WTC11 (cell line): Measurements from ENCODE around the gene MRPL40. TPM values are rescaled to one million over a fixed set of nuclear protein-coding genes. Genes with fewer than 3 reads are reported as not detected.

Source experiments
- ATAC-seq: fragments of 200-7000 bp; cut with Tn5 transposase; 2 replicates; pipeline ENCODE4 v1.10.0; 2021; ENCODE audit warnings: mild to moderate bottlenecking, moderate library complexity
- CTCF ChIA-PET: fragments of 300-600 bp; sonication (Branson Sonifier 250); formaldehyde crosslinking; loops from one replicate; lab custom pipeline; 2021; ENCODE audit warnings: antibody characterized with exemption; lab: Charles Lee
- POLR2A ChIA-PET: fragments of 350-600 bp; sonication (Branson Sonifier 250); formaldehyde crosslinking; loops from one replicate; lab custom pipeline; 2021; ENCODE audit warnings: antibody characterized with exemption; lab: Charles Lee
- DNase-seq: peaks from one replicate; pipeline ENCODE4 v3.0.0; 2021; ENCODE audit warnings: low spot score
- H3K27ac Mint-ChIP-seq: 2 replicates; pipeline ENCODE4 v1.8.0; 2021; ENCODE audit warnings: mixed read lengths
- H3K27me3 Mint-ChIP-seq: 2 replicates; pipeline ENCODE4 v1.8.0; 2021; ENCODE audit warnings: low read depth, mild to moderate bottlenecking, moderate library complexity, mixed read lengths
- H3K36me3 Mint-ChIP-seq: 2 replicates; pipeline ENCODE4 v1.8.0; 2021; ENCODE audit warnings: mixed read lengths
- H3K4me1 Mint-ChIP-seq: 2 replicates; pipeline ENCODE4 v1.8.0; 2022; ENCODE audit warnings: mixed read lengths
- H3K4me3 Mint-ChIP-seq: 2 replicates; pipeline ENCODE4 v1.8.0; 2021; ENCODE audit warnings: mild to moderate bottlenecking, moderate library complexity, mixed read lengths
- H3K9me3 Mint-ChIP-seq: 2 replicates; pipeline ENCODE4 v1.8.0; 2021; ENCODE audit warnings: mixed read lengths
- ATF1 ChIP-seq: sonication (generic); formaldehyde crosslinking; IDR thresholded peaks from 2 replicates; pipeline ENCODE4 v1.8.1; 2023; ENCODE audit warnings: mild to moderate bottlenecking, moderate library complexity, missing genetic modification reagents
- ETV6 ChIP-seq: sonication (generic); formaldehyde crosslinking; IDR thresholded peaks from 2 replicates; pipeline ENCODE4 v1.8.1; 2022; ENCODE audit warnings: mild to moderate bottlenecking, missing genetic modification reagents
- IRF2 ChIP-seq: sonication (generic); formaldehyde crosslinking; IDR thresholded peaks from 2 replicates; pipeline ENCODE4 v1.8.0; 2022; ENCODE audit warnings: low read depth, missing genetic modification reagents, borderline replicate concordance
- MXD4 ChIP-seq: fragments of 250-450 bp; sonication (Bioruptor Pico); IDR thresholded peaks from 2 replicates; pipeline ENCODE4 v1.8.0; 2021; ENCODE audit warnings: mild to moderate bottlenecking, moderate library complexity, borderline replicate concordance
- NFE2L1 ChIP-seq: sonication (generic); formaldehyde crosslinking; IDR thresholded peaks from 2 replicates; pipeline ENCODE4 v1.8.1; 2023; ENCODE audit warnings: missing genetic modification reagents
- NR2C2 ChIP-seq: sonication (generic); formaldehyde crosslinking; IDR thresholded peaks from 2 replicates; pipeline ENCODE4 v1.8.0; 2022; ENCODE audit warnings: mild to moderate bottlenecking, missing genetic modification reagents
- ZNF121 ChIP-seq: sonication (generic); formaldehyde crosslinking; IDR thresholded peaks from 2 replicates; pipeline ENCODE4 v1.8.0; 2023; ENCODE audit warnings: missing genetic modification reagents
- ZNF138 ChIP-seq: sonication (generic); formaldehyde crosslinking; conservative IDR thresholded peaks from 2 replicates; pipeline ENCODE4 v1.8.1; 2022; ENCODE audit warnings: mild to moderate bottlenecking, moderate library complexity, missing genetic modification reagents
- ZNF416 ChIP-seq: fragments of 250-450 bp; sonication (Bioruptor Pico); IDR thresholded peaks from 2 replicates; pipeline ENCODE4 v1.9.0; 2021; ENCODE audit warnings: mild to moderate bottlenecking, inconsistent platforms
- ZNF671 ChIP-seq: fragments of 250-450 bp; sonication (Bioruptor Pico); IDR thresholded peaks from 2 replicates; pipeline ENCODE4 v1.8.0; 2021; ENCODE audit warnings: mild to moderate bottlenecking
- total RNA-seq: library from RNA; stranded (reverse); gene quantifications from 3 replicates; pipeline ENCODE4 v1.2.3, GENCODE V29; 2021
- TF ChIP-seq, protein P1 (sequence below): sonication (generic); formaldehyde crosslinking; IDR thresholded peaks from 2 replicates; pipeline ENCODE4 v1.8.1; 2022; ENCODE audit warnings: missing genetic modification reagents, borderline replicate concordance
- TF ChIP-seq, protein P2 (sequence below): sonication (generic); formaldehyde crosslinking; IDR thresholded peaks from 2 replicates; pipeline ENCODE4 v1.8.0; 2022; ENCODE audit warnings: mild to moderate bottlenecking, missing genetic modification reagents
- TF ChIP-seq, protein P3 (sequence below): sonication (generic); formaldehyde crosslinking; conservative IDR thresholded peaks from 2 replicates; pipeline ENCODE4 v1.8.1; 2023; ENCODE audit warnings: mild to moderate bottlenecking, low read depth, missing genetic modification reagents, moderate library complexity
- TF ChIP-seq, protein P4 (sequence below): sonication (generic); formaldehyde crosslinking; conservative IDR thresholded peaks from 2 replicates; pipeline ENCODE4 v1.8.1; 2022; ENCODE audit warnings: mild to moderate bottlenecking, missing genetic modification reagents
- TF ChIP-seq, protein P5 (sequence below): sonication (generic); formaldehyde crosslinking; IDR thresholded peaks from 2 replicates; pipeline ENCODE4 v1.8.1; 2022; ENCODE audit warnings: mild to moderate bottlenecking, missing genetic modification reagents, moderate library complexity, borderline replicate concordance
- TF ChIP-seq, protein P6 (sequence below): sonication (generic); formaldehyde crosslinking; IDR thresholded peaks from 2 replicates; pipeline ENCODE4 v1.8.0; 2022; ENCODE audit warnings: mild to moderate bottlenecking, missing genetic modification reagents
- TF ChIP-seq, protein P7 (sequence below): sonication (generic); formaldehyde crosslinking; IDR thresholded peaks from 2 replicates; pipeline ENCODE4 v1.8.0; 2022; ENCODE audit warnings: mild to moderate bottlenecking, missing genetic modification reagents
- TF ChIP-seq, protein P8 (sequence below): fragments of 250-450 bp; sonication (Bioruptor Pico); IDR thresholded peaks from 2 replicates; pipeline ENCODE4 v1.9.0; 2021; ENCODE audit warnings: moderate library complexity, mild to moderate bottlenecking, inconsistent platforms, borderline replicate concordance
- TF ChIP-seq, protein P9 (sequence below): fragments of 250-450 bp; sonication (Bioruptor Pico); IDR thresholded peaks from 2 replicates; pipeline ENCODE4 v1.8.0; 2021; ENCODE audit warnings: mild to moderate bottlenecking

Gene MRPL40
- total RNA-seq, 1 experiment from 2014 or later = 19.2 TPM

DNA sequence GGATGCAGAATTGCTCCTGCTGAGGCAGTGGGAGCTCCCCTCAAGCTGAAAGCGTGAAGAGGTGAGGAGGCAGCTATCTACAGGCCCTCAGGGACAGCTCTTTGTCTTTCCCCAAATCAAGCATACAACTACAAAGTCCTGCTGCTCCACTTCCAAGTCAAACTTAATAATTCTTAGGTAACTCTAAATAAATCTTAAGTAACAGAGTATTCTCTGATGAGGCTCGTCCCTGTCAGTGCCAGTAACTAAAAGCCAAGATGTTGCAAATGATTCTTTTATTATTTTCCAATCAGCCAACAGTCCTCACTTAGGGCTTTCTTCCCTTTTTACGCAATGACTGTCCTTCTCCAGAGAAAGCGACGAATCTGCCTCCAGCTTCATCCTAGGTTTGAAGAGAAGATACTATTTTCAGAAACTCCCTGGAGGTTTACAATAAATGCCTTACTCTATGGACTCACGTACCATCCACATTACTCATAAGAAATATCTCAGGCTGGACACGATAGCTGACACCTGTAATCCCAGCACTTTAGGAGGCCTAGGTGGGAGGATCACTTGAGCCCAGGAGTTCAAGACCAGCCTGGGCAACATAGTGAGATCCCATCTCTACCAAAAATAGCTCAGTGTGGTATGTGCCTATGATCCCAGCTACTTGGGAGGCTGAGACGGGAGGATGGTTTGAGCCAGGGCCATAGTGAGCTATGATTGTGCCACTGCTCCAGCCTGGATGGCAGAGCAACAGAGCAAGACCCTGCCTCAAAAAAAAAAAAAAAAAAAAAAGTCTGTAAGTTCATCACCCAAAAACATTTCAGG, 18.2 kb downstream of the MRPL40 start:
- ChIA-PET CTCF (interaction anchor here (0.7 kb wide), 1 partner anchor 181 kb away, joined by 4 read pairs; no protein-coding TSS in a partner anchor), POLR2A (no interaction called here)
- Mint-ChIP-seq H3K27me3 (peaks cover 8% of the 10 kb centered on the region), H3K27ac (no peak overlapping the region), H3K4me3 (no peak overlapping the region), H3K36me3 (peaks cover 41% of the 10 kb centered on the region), H3K4me1 (peaks cover 16% of the 10 kb centered on the region), H3K9me3 (no peaks in the 10 kb centered on the region)
- DNase-seq (no peak), ATAC-seq (no peak)
- TF ChIP-seq, protein P1, sequence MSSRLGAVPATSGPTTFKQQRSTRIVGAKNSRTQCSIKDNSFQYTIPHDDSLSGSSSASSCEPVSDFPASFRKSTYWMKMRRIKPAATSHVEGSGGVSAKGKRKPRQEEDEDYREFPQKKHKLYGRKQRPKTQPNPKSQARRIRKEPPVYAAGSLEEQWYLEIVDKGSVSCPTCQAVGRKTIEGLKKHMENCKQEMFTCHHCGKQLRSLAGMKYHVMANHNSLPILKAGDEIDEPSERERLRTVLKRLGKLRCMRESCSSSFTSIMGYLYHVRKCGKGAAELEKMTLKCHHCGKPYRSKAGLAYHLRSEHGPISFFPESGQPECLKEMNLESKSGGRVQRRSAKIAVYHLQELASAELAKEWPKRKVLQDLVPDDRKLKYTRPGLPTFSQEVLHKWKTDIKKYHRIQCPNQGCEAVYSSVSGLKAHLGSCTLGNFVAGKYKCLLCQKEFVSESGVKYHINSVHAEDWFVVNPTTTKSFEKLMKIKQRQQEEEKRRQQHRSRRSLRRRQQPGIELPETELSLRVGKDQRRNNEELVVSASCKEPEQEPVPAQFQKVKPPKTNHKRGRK = no peak
- TF ChIP-seq, protein P2, sequence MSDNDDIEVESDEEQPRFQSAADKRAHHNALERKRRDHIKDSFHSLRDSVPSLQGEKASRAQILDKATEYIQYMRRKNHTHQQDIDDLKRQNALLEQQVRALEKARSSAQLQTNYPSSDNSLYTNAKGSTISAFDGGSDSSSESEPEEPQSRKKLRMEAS (CRISPR knock-in tag) = no peak
- peak; percentile 79 for TF ChIP-seq ZNF121 (CRISPR knock-in tag)
- TF ChIP-seq, protein P3, sequence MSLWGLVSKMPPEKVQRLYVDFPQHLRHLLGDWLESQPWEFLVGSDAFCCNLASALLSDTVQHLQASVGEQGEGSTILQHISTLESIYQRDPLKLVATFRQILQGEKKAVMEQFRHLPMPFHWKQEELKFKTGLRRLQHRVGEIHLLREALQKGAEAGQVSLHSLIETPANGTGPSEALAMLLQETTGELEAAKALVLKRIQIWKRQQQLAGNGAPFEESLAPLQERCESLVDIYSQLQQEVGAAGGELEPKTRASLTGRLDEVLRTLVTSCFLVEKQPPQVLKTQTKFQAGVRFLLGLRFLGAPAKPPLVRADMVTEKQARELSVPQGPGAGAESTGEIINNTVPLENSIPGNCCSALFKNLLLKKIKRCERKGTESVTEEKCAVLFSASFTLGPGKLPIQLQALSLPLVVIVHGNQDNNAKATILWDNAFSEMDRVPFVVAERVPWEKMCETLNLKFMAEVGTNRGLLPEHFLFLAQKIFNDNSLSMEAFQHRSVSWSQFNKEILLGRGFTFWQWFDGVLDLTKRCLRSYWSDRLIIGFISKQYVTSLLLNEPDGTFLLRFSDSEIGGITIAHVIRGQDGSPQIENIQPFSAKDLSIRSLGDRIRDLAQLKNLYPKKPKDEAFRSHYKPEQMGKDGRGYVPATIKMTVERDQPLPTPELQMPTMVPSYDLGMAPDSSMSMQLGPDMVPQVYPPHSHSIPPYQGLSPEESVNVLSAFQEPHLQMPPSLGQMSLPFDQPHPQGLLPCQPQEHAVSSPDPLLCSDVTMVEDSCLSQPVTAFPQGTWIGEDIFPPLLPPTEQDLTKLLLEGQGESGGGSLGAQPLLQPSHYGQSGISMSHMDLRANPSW (CRISPR knock-in tag) = no peak

DNA sequence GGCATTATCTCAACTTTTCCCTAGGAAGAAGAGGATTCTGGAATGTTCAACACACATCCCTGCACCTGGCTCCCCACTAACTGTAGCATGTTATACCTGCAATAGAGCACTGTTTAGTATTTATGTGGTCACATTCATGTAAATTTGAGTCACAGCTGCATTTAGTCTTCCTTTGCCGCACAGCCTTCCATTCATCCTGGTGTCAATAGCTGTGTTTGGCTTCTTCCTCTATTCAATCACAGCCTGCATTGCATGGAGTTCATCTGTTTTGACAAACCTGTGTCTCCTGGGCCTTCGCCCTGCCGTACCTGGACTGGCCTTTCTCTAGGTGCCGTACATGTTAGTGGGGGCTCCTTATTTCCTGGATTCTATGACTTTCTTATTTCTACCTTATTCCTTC, 19.2 kb downstream of the MRPL40 start:
- Mint-ChIP-seq H3K27ac (no peak overlapping the region), H3K4me1 (peaks cover 11% of the 10 kb centered on the region), H3K27me3 (peaks cover 4% of the 10 kb centered on the region), H3K36me3 (peaks cover 49% of the 10 kb centered on the region), H3K9me3 (no peaks in the 10 kb centered on the region), H3K4me3 (no peak overlapping the region)
- DNase-seq (no peak), ATAC-seq (no peak)
- TF ChIP-seq, protein P4, sequence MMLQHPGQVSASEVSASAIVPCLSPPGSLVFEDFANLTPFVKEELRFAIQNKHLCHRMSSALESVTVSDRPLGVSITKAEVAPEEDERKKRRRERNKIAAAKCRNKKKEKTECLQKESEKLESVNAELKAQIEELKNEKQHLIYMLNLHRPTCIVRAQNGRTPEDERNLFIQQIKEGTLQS (CRISPR knock-in tag) = no peak
- no peak for TF ChIP-seq IRF2 (CRISPR knock-in tag)
- TF ChIP-seq, protein P5, sequence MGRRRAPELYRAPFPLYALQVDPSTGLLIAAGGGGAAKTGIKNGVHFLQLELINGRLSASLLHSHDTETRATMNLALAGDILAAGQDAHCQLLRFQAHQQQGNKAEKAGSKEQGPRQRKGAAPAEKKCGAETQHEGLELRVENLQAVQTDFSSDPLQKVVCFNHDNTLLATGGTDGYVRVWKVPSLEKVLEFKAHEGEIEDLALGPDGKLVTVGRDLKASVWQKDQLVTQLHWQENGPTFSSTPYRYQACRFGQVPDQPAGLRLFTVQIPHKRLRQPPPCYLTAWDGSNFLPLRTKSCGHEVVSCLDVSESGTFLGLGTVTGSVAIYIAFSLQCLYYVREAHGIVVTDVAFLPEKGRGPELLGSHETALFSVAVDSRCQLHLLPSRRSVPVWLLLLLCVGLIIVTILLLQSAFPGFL (CRISPR knock-in tag) = no peak
- TF ChIP-seq ZNF671 (CRISPR knock-in tag) = no peak
- TF ChIP-seq NFE2L1 = no peak
- TF ChIP-seq, protein P6, sequence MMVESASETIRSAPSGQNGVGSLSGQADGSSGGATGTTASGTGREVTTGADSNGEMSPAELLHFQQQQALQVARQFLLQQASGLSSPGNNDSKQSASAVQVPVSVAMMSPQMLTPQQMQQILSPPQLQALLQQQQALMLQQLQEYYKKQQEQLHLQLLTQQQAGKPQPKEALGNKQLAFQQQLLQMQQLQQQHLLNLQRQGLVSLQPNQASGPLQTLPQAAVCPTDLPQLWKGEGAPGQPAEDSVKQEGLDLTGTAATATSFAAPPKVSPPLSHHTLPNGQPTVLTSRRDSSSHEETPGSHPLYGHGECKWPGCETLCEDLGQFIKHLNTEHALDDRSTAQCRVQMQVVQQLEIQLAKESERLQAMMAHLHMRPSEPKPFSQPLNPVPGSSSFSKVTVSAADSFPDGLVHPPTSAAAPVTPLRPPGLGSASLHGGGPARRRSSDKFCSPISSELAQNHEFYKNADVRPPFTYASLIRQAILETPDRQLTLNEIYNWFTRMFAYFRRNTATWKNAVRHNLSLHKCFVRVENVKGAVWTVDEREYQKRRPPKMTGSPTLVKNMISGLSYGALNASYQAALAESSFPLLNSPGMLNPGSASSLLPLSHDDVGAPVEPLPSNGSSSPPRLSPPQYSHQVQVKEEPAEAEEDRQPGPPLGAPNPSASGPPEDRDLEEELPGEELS (CRISPR knock-in tag) = no peak
- TF ChIP-seq NR2C2 (CRISPR knock-in tag) = no peak
- TF ChIP-seq, protein P7, sequence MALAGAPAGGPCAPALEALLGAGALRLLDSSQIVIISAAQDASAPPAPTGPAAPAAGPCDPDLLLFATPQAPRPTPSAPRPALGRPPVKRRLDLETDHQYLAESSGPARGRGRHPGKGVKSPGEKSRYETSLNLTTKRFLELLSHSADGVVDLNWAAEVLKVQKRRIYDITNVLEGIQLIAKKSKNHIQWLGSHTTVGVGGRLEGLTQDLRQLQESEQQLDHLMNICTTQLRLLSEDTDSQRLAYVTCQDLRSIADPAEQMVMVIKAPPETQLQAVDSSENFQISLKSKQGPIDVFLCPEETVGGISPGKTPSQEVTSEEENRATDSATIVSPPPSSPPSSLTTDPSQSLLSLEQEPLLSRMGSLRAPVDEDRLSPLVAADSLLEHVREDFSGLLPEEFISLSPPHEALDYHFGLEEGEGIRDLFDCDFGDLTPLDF (CRISPR knock-in tag) = no peak
- TF ChIP-seq ZNF416 (CRISPR knock-in tag) = no peak
- TF ChIP-seq, protein P8, sequence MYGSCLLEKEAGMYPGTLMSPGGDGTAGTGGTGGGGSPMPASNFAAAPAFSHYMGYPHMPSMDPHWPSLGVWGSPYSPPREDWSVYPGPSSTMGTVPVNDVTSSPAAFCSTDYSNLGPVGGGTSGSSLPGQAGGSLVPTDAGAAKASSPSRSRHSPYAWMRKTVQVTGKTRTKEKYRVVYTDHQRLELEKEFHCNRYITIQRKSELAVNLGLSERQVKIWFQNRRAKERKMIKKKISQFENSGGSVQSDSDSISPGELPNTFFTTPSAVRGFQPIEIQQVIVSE (CRISPR knock-in tag) = no peak
- TF ChIP-seq ATF1 (CRISPR knock-in tag) = no peak
- TF ChIP-seq, protein P9, sequence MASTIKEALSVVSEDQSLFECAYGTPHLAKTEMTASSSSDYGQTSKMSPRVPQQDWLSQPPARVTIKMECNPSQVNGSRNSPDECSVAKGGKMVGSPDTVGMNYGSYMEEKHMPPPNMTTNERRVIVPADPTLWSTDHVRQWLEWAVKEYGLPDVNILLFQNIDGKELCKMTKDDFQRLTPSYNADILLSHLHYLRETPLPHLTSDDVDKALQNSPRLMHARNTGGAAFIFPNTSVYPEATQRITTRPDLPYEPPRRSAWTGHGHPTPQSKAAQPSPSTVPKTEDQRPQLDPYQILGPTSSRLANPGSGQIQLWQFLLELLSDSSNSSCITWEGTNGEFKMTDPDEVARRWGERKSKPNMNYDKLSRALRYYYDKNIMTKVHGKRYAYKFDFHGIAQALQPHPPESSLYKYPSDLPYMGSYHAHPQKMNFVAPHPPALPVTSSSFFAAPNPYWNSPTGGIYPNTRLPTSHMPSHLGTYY (CRISPR knock-in tag) = no peak
- no peak for TF ChIP-seq ETV6 (CRISPR knock-in tag)
- TF ChIP-seq ZNF138 = no peak
- TF ChIP-seq MXD4 (CRISPR knock-in tag) = no peak
- TF ChIP-seq, protein P3 (CRISPR knock-in tag) = no peak
- CTCF ChIA-PET = no interaction called here
- POLR2A ChIA-PET = no interaction called here
